ENCODE measurements around the gene GPX2. TPM values are rescaled to one million over a fixed set of nuclear protein-coding genes. Genes with fewer than 3 reads are reported as not detected.

Gene GPX2
- total and polyA plus RNA-seq, 2 of the 8 experiments (the other 6 are each of a cell fraction or from before 2014, with no cell fraction given), result 0.30 to 0.89 TPM

DNA sequence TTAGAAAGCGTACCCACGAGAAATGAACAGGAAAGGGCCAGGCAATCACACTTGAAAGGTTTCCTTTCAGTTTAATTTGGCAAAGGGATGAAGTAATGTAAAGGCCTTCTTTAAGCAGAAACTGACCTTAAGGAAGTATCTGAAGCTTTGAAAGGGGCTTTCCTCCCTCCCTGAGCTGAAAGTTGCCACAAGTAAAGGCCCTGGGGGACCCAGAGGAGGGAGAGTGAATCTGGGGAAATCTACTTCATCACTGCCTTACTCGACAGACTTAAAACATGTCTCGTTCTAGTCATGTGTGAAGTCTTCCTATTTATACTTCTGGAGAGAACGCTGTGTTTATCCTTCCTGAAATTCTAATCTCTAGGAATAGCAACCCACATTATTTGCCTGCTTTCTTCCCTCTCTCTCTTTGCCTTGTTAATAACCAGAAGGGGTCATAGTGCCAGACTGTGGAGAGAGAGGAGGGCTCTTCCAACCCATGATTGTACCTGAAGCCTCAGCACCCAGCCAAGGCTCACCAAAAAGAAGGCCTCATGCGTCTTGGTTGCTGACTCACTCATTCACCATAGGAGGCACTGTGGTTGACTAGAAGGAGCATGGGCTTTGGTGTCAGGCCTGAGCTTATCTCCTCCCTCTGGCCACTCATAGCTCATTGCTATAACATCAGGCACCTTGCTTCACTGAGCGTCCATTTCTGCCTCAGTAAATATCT is 10.2 kb upstream of the GPX2 start:
- WGBS, 2 experiments (ENCODE audit: extremely low coverage in 1 of 2, insufficient coverage in 1 of 2, insufficient read length in 1 of 2, insufficient replicate concordance in 2 of 2, low coverage in 1 of 2, low lambda C conversion rate in 2 of 2, missing lambda C conversion rate in 1 of 2), result 86% methylated on average over 7 of the region's 7 CpGs; no CpG with 5 or more reads in 1 of the 2 experiments
- Histone ChIP-seq H3K4me3 (ENCODE audit: extremely low read depth in 1 of 4, insufficient read depth in 2 of 4, low read depth in 3 of 4, low read length in 4 of 4) (no peak overlapping the region), H3K27me3 (replicated peaks in 1 of 4; ENCODE audit: control insufficient read depth in 3 of 4, extremely low read depth in 1 of 4, insufficient read depth in 3 of 4, low read length in 3 of 4) (no peaks in the 10 kb centered on the region), H2AK5ac (ENCODE audit: low read depth, low read length) (no peak overlapping the region), H4K20me1 (replicated peaks in 1 of 2; ENCODE audit: control insufficient read depth in 1 of 2, insufficient read depth in 2 of 2, low read length in 2 of 2) (peaks cover 0 to 2% of the 10 kb centered on the region in 2 experiments), H3K56ac (replicated peaks; ENCODE audit: insufficient read length, low read depth, low read length) (no peak overlapping the region), H2BK15ac (ENCODE audit: low read length) (no peak overlapping the region), H4K5ac (ENCODE audit: insufficient read length, low read depth, low read length) (no peak overlapping the region), H3K9me3 (ENCODE audit: insufficient read depth in 2 of 2, low read depth in 1 of 2, low read length in 1 of 2) (no peaks in the 10 kb centered on the region), H3K79me1 (ENCODE audit: low read depth, low read length) (no peaks in the 10 kb centered on the region), H2BK12ac (ENCODE audit: low read depth, low read length) (0 out of 2 replicates have a peak overlapping the region, but pooled peaks have one; percentile 43), H2BK5ac (ENCODE audit: low read depth, low read length) (no peak overlapping the region), H2AFZ (ENCODE audit: low read length) (no peak overlapping the region), H4K91ac (replicated peaks; ENCODE audit: insufficient read length, low read length) (no peak overlapping the region), H3K79me2 (ENCODE audit: control insufficient read depth in 1 of 2, insufficient read depth in 2 of 2, low read length in 2 of 2) (no peaks in the 10 kb centered on the region), H3K4ac (replicated peaks; ENCODE audit: insufficient read length, low read depth, low read length) (no peak overlapping the region), H3K9ac (replicated peaks in 1 of 4; ENCODE audit: extremely low read depth in 1 of 4, low read depth in 3 of 4, low read length in 3 of 4) (no peak overlapping the region), H4K8ac (ENCODE audit: extremely low read depth, insufficient read depth, low read length) (no peak overlapping the region), H3K23me2 (ENCODE audit: low read depth, low read length) (no peaks in the 10 kb centered on the region), H3K14ac (ENCODE audit: insufficient read length) (no peak overlapping the region), H3K4me2 (ENCODE audit: insufficient read depth in 1 of 2, low read depth in 2 of 2, low read length in 2 of 2) (no peak overlapping the region), H3K27ac (ENCODE audit: low read depth, low read length) (no peak overlapping the region), H3K36me3 (ENCODE audit: control insufficient read depth in 2 of 4, insufficient read depth in 4 of 4, low read length in 3 of 4) (peaks cover 5 to 30% (median 12%) of the 10 kb centered on the region in 4 experiments; a peak in 4 of 8 replicates), H3K4me1 (replicated peaks in 1 of 4; ENCODE audit: control insufficient read depth in 3 of 4, insufficient read depth in 4 of 4, low read length in 3 of 4) (peaks cover 5 to 16% (median 15%) of the 10 kb centered on the region in 4 experiments; a peak in 6 of 7 replicates), H2BK20ac (ENCODE audit: low read length) (no peak overlapping the region), H3K23ac (ENCODE audit: insufficient read length) (no peak overlapping the region), H2BK120ac (replicated peaks; ENCODE audit: low read depth, low read length) (no peak overlapping the region), H3K18ac (ENCODE audit: extremely low read depth, low read length) (no peak overlapping the region)
- CTCF ChIA-PET (ENCODE audit: partially characterized antibody), result interaction anchor here (0.7 to 3.8 kb wide), 29 partner anchors 8 to 177 kb away, joined by 3 to 25 read pairs (median 5); partner anchors contain the start of gene GPX2
- peak; percentile 90 for FAIRE-seq
- POLR2A ChIA-PET (ENCODE audit: partially characterized antibody), result interaction anchor here (0.8 to 2.2 kb wide), 4 partner anchors 8 to 38 kb away, joined by 3 to 9 read pairs (median 4); partner anchors contain the start of gene CHURC1
- TF ChIP-seq CBX8 (IDR thresholded peaks at IDR 0.05; ENCODE audit: borderline replicate concordance, low read depth, low read length), result no peak
- TF ChIP-seq, protein P1, sequence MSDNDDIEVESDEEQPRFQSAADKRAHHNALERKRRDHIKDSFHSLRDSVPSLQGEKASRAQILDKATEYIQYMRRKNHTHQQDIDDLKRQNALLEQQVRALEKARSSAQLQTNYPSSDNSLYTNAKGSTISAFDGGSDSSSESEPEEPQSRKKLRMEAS (IDR thresholded peaks at IDR 0.05), result 0 out of 2 replicates have a peak, but pooled peaks have one; percentile 36
- peak; percentile 55; the same call in 1 of the 2 replicates for TF ChIP-seq BACH1 (IDR thresholded peaks at IDR 0.05; ENCODE audit: low read length)
- no peak for TF ChIP-seq SIX5 (IDR thresholded peaks at IDR 0.05; ENCODE audit: low read depth, low read length)
- TF ChIP-seq, protein P2, sequence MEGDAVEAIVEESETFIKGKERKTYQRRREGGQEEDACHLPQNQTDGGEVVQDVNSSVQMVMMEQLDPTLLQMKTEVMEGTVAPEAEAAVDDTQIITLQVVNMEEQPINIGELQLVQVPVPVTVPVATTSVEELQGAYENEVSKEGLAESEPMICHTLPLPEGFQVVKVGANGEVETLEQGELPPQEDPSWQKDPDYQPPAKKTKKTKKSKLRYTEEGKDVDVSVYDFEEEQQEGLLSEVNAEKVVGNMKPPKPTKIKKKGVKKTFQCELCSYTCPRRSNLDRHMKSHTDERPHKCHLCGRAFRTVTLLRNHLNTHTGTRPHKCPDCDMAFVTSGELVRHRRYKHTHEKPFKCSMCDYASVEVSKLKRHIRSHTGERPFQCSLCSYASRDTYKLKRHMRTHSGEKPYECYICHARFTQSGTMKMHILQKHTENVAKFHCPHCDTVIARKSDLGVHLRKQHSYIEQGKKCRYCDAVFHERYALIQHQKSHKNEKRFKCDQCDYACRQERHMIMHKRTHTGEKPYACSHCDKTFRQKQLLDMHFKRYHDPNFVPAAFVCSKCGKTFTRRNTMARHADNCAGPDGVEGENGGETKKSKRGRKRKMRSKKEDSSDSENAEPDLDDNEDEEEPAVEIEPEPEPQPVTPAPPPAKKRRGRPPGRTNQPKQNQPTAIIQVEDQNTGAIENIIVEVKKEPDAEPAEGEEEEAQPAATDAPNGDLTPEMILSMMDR (IDR thresholded peaks at IDR 0.05; ENCODE audit: control extremely low read depth in 1 of 3, insufficient read depth in 1 of 3, low read depth in 1 of 3, low read length in 3 of 3), result peak; percentile 46 to 69 (median 53)
- peak; percentile 34 to 48; a peak in 3 of 4 replicates for TF ChIP-seq RAD21 (IDR thresholded peaks at IDR 0.05 in 1 of 2, conservative IDR thresholded peaks at IDR 0.05 in 1 of 2; ENCODE audit: low read depth in 2 of 2, low read length in 2 of 2)
- no peak for TF ChIP-seq SRF (IDR thresholded peaks at IDR 0.05; ENCODE audit: low read depth, low read length)
- TF ChIP-seq MAFK (IDR thresholded peaks at IDR 0.05; ENCODE audit: low read depth, low read length), result peak; percentile 55; the same call in 1 of the 2 replicates
- no peak for TF ChIP-seq RXRA (IDR thresholded peaks at IDR 0.05; ENCODE audit: insufficient read depth, low read depth, low read length)
- DNase-seq (ENCODE audit: low read depth in 1 of 2, low spot score in 2 of 2), result no peak
